Tibial nerve (tissue), 4 donors: ENCODE data around the gene RNF130.
"Not testable (repeated sequence)": the region's sequence is repeated elsewhere in the genome, so short reads cannot be mapped to it uniquely, and the experiment has no call there.

Experiments
- CTCF ChIP-seq, 5 experiments: fragments of 200-600 bp in 3 of 5; fragments of 450-650 bp in 2 of 5; sonication (generic) in 3 of 5; IDR thresholded peaks; one replicate each; pipeline ENCODE4 v1.5.1; 2016 to 2019; ENCODE audit warnings: antibody characterized with exemption in 5 of 5, mild to moderate bottlenecking in 3 of 5, moderate library complexity in 2 of 5
- EP300 ChIP-seq, 2 donors: sonication (generic); formaldehyde crosslinking; IDR thresholded peaks; one replicate each; pipeline ENCODE4 v1.6.1; 2017; ENCODE audit warnings: antibody characterized with exemption in 2 of 2, mild to moderate bottlenecking in 1 of 2
- POLR2A ChIP-seq, 2 donors: fragments of 450-650 bp; IDR thresholded peaks; one replicate each; pipeline ENCODE4 v1.6.1; 2017; ENCODE audit warnings: antibody characterized with exemption in 2 of 2, mild to moderate bottlenecking in 2 of 2, moderate library complexity in 2 of 2

- not testable (repeated sequence) for TF ChIP-seq CTCF, EP300, POLR2A (IDR thresholded peaks at IDR 0.05)
Observed at GRCh38 chr5:180015523-180015922, 56.0 kb downstream of the RNF130 start.
